ENCODE results near the gene LVRN.

The LVRN gene

GRCh38 chr5:115961381-115962238 is 665 bp upstream of the LVRN start:
- no peak for DNase-seq

- no peak for DNase-seq
These were observed 509 bp downstream of the LVRN start for GRCh38 chr5:115962565-115963402.

GRCh38 chr5:115963566-115963965 is 1.3 kb downstream of the LVRN start:
- DNase-seq: no peak

- DNase-seq: no peak
These were observed 6.5 kb downstream of the LVRN start for GRCh38 chr5:115968770-115969169.

GRCh38 chr5:115977096-115977495 is 14.8 kb downstream of the LVRN start:
- no peak for DNase-seq

- no peak for DNase-seq
These were observed 15.7 kb downstream of the LVRN start for GRCh38 chr5:115977988-115978387.

- no peak for DNase-seq
These were observed 16.5 kb downstream of the LVRN start for GRCh38 chr5:115978779-115979178.

- no peak for DNase-seq
These were observed 17.1 kb downstream of the LVRN start for GRCh38 chr5:115979201-115980041.

- no peak for DNase-seq
These were observed 21.2 kb downstream of the LVRN start for GRCh38 chr5:115983519-115983918.

GRCh38 chr5:115985802-115986757 is 23.8 kb downstream of the LVRN start:
- peak in 1 of 2 experiments; percentile 40 for DNase-seq

- no peak for DNase-seq
These were observed 25.7 kb downstream of the LVRN start for GRCh38 chr5:115988002-115988401.

- no peak for DNase-seq
These were observed 30.6 kb downstream of the LVRN start for GRCh38 chr5:115992848-115993350.

- no peak for DNase-seq
These were observed 33.1 kb downstream of the LVRN start for GRCh38 chr5:115995351-115995750.

GRCh38 chr5:116002116-116002906 is 40.0 kb downstream of the LVRN start:
- no peak for DNase-seq

GRCh38 chr5:116004248-116004647 is 42.0 kb downstream of the LVRN start:
- no peak for DNase-seq

GRCh38 chr5:116009806-116010205 is 47.5 kb downstream of the LVRN start:
- no peak for DNase-seq

- no peak for DNase-seq
These were observed 48.8 kb downstream of the LVRN start for GRCh38 chr5:116011046-116011445.

GRCh38 chr5:116013207-116013785 is 51.0 kb downstream of the LVRN start:
- no peak for DNase-seq

- no peak for DNase-seq
These were observed 51.7 kb downstream of the LVRN start for GRCh38 chr5:116013936-116014335.

GRCh38 chr5:116023619-116024018 is 61.3 kb downstream of the LVRN start:
- DNase-seq: no peak
